ENCODE results near the gene FOXG1. TPM values are rescaled to one million over a fixed set of nuclear protein-coding genes. Genes with fewer than 3 reads are reported as not detected.

Gene FOXG1
- total and polyA plus RNA-seq, 2 of the 4 experiments (the other 2 are of a cell fraction) = not detected

DNA sequence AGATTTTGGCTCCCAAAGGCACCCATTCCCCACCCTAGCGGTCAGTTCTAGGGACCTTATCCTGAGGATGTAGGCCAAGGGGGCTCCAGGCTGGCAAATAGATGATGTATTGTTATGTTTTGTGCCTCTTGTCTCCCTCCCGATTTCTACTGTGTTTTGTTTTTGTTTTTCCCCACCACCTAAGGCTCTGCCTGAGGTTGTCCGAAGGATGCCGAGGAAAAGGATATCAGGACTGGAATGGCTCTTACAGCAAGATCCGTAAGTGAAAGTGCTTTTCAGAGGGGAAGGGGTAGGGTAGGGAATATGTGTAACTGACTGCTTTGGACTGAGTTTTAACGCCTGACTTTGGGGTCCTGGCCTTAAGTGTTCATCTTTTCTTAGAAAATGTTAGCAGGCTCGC, 6.6 kb downstream of the FOXG1 start:
- in situ Hi-C loops (cut with MboI; ENCODE audit: low sequenced_read_pairs) (loop anchor here (10.0 to 25.0 kb wide), 2 partner anchors 452 to 1239 kb away; no protein-coding TSS in a partner anchor), dilution Hi-C loops (cut with HindIII; ENCODE audit: low sequenced_read_pairs, unreplicated experiment) (no loop called here), intact Hi-C loops (cut with micrococcal nuclease) (no loop called here)
- BruUV-seq (replicated peaks) = no TSS peak
- H2AFZ ChIP-seq (replicated peaks; ENCODE audit: low read length, poor library complexity) = no peak overlapping the region
- H2AK5ac ChIP-seq (ENCODE audit: low read depth, low read length) = no peak overlapping the region
- H4K20me1 ChIP-seq (ENCODE audit: insufficient read depth, low read length) = no peaks in the 10 kb centered on the region
- no peak overlapping the region for H3K14ac ChIP-seq (replicated peaks; ENCODE audit: low read depth, low read length)
- H3K9ac ChIP-seq (ENCODE audit: low read depth, low read length) = no peak overlapping the region
- no peaks in the 10 kb centered on the region for H3K9me1 ChIP-seq (ENCODE audit: insufficient read depth, low read length)
- ChIA-PET CTCF (interaction anchor here (0.8 to 1.1 kb wide), 2 partner anchors 757 to 1441 kb away, joined by 3 to 4 read pairs; no protein-coding TSS in a partner anchor), POLR2A (ENCODE audit: unreplicated experiment) (no interaction called here)
- peaks cover 56% of the 10 kb centered on the region for H3K27me3 ChIP-seq (ENCODE audit: control insufficient read depth, insufficient read depth, low read length)
- DNase-seq (no peak), ATAC-seq (ENCODE audit: low read depth) (no peak)
- H3K4me1 ChIP-seq (ENCODE audit: control insufficient read depth, insufficient read depth, low read length) = no peaks in the 10 kb centered on the region
- no peak overlapping the region for H3K18ac ChIP-seq (ENCODE audit: low read depth, low read length)
- H2BK120ac ChIP-seq (ENCODE audit: low read depth, low read length) = no peak overlapping the region
- H4K8ac ChIP-seq (ENCODE audit: low read depth in 2 of 2, low read length in 2 of 2) = no peak overlapping the region
- peaks cover 5% of the 10 kb centered on the region for H3K9me3 ChIP-seq (ENCODE audit: control insufficient read depth, insufficient read depth, low read length)
- H3K27ac ChIP-seq (ENCODE audit: insufficient read depth, low read length) = no peak overlapping the region
- H3K56ac ChIP-seq (ENCODE audit: extremely low read depth, insufficient read depth, low read length) = no peak overlapping the region
- no peak overlapping the region for H2BK15ac ChIP-seq (ENCODE audit: low read depth, low read length)
- no peak overlapping the region for H4K91ac ChIP-seq (ENCODE audit: insufficient read depth, low read depth, low read length)
- H3K23ac ChIP-seq (ENCODE audit: low read depth, low read length) = no peak overlapping the region
- TF ChIP-seq MXI1 (IDR thresholded peaks at IDR 0.05; ENCODE audit: borderline replicate concordance, low read depth, low read length) = no peak
- no peak for TF ChIP-seq BHLHE40 (IDR thresholded peaks at IDR 0.05; ENCODE audit: low read depth, low read length)
- no peak for TF ChIP-seq POLR2A (IDR thresholded peaks at IDR 0.05; ENCODE audit: low read depth, low read length)
- TF ChIP-seq, protein P1, sequence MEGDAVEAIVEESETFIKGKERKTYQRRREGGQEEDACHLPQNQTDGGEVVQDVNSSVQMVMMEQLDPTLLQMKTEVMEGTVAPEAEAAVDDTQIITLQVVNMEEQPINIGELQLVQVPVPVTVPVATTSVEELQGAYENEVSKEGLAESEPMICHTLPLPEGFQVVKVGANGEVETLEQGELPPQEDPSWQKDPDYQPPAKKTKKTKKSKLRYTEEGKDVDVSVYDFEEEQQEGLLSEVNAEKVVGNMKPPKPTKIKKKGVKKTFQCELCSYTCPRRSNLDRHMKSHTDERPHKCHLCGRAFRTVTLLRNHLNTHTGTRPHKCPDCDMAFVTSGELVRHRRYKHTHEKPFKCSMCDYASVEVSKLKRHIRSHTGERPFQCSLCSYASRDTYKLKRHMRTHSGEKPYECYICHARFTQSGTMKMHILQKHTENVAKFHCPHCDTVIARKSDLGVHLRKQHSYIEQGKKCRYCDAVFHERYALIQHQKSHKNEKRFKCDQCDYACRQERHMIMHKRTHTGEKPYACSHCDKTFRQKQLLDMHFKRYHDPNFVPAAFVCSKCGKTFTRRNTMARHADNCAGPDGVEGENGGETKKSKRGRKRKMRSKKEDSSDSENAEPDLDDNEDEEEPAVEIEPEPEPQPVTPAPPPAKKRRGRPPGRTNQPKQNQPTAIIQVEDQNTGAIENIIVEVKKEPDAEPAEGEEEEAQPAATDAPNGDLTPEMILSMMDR (conservative IDR thresholded peaks at IDR 0.05; ENCODE audit: low read depth, low read length) = no peak
- TF ChIP-seq SMC3 (IDR thresholded peaks at IDR 0.05; ENCODE audit: low read depth, low read length) = no peak
- TF ChIP-seq, protein P2, sequence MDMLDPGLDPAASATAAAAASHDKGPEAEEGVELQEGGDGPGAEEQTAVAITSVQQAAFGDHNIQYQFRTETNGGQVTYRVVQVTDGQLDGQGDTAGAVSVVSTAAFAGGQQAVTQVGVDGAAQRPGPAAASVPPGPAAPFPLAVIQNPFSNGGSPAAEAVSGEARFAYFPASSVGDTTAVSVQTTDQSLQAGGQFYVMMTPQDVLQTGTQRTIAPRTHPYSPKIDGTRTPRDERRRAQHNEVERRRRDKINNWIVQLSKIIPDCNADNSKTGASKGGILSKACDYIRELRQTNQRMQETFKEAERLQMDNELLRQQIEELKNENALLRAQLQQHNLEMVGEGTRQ (IDR thresholded peaks at IDR 0.05; ENCODE audit: low read depth, low read length) = no peak
- TF ChIP-seq MAZ (IDR thresholded peaks at IDR 0.05; ENCODE audit: borderline replicate concordance, low read depth, low read length) = no peak
- TF ChIP-seq CHD1 (IDR thresholded peaks at IDR 0.05; ENCODE audit: low read depth, low read length) = no peak
- no peak overlapping the region for H4K5ac ChIP-seq (ENCODE audit: low read depth, low read length)
- no peak overlapping the region for H2AK9ac ChIP-seq (replicated peaks; ENCODE audit: low read depth, low read length, poor library complexity)
- no peak overlapping the region for H2BK20ac ChIP-seq (ENCODE audit: low read depth, low read length)
- H2BK5ac ChIP-seq (ENCODE audit: low read depth, low read length, poor library complexity, severe bottlenecking) = no peak overlapping the region
- no peak overlapping the region for H3K4me3 ChIP-seq (ENCODE audit: insufficient read depth, low read depth, low read length)
- no peak overlapping the region for H3K4ac ChIP-seq (ENCODE audit: low read depth, low read length)
- H3K79me1 ChIP-seq (ENCODE audit: low read depth in 1 of 2, low read length in 2 of 2) = no peaks in the 10 kb centered on the region
- no peaks in the 10 kb centered on the region for H3K36me3 ChIP-seq (ENCODE audit: control insufficient read depth, insufficient read depth, low read length)
- 0% methylated on average over 1 of the region's 7 CpGs; no CpG with 5 or more reads in 1 of the 2 experiments for WGBS, 2 experiments (ENCODE audit: extremely low coverage in 2 of 2, insufficient read length in 1 of 2)
- peak overlapping the region; percentile 33 for H3K4me2 ChIP-seq (ENCODE audit: low read depth, low read length)
